CD4-positive, alpha-beta T cell (primary cell): ENCODE results near the gene NUP58. TPM values are rescaled to one million over a fixed set of nuclear protein-coding genes. Genes with fewer than 3 reads are reported as not detected.

Source experiments
- ATAC-seq: fragments of 200-7000 bp; cut with Tn5 transposase; one replicate; pipeline ENCODE4 v1.10.0; 2022; ENCODE audit warnings: mild to moderate bottlenecking; ENCODE audit not compliant: poor library complexity
- CTCF ChIA-PET: fragments of 350-600 bp; sonication (Branson Sonifier 250); formaldehyde crosslinking; loops from one replicate; lab custom pipeline; 2021; ENCODE audit warnings: antibody characterized with exemption, inconsistent platforms; lab: Charles Lee
- POLR2A ChIA-PET: fragments of 350-600 bp; sonication (Branson Sonifier 250); formaldehyde crosslinking; loops from one replicate; lab custom pipeline; 2021; ENCODE audit warnings: antibody characterized with exemption, inconsistent platforms; lab: Charles Lee
- DNase-seq, 14 experiments: peaks; one replicate each; pipeline ENCODE4 v3.0.0-alpha.2; 2013 to 2020; ENCODE audit warnings: mixed read lengths in 2 of 14
- H3K27ac ChIP-seq, 2 donors: one replicate each; pipeline versions ENCODE4 v1.5.1 to v1.7.0; 2013; ENCODE audit warnings: low read length in 2 of 2, low read depth in 1 of 2, mild to moderate bottlenecking in 1 of 2
- H3K27me3 ChIP-seq, 2 experiments: 1 replicate in 1 of 2; 2 replicates in 1 of 2; pipeline versions ENCODE4 v1.6.1 to v1.7.0; 2013; ENCODE audit warnings: low read length in 2 of 2, control low read depth in 1 of 2, mild to moderate bottlenecking in 1 of 2, moderate library complexity in 1 of 2; ENCODE audit not compliant: insufficient read depth in 2 of 2, control insufficient read depth in 1 of 2
- H3K36me3 ChIP-seq: one replicate; pipeline ENCODE4 v1.6.1; 2013; ENCODE audit warnings: low read length, control low read depth; ENCODE audit not compliant: insufficient read depth
- H3K4me1 ChIP-seq: one replicate; pipeline ENCODE4 v1.6.1; 2013; ENCODE audit warnings: low read length, control low read depth; ENCODE audit not compliant: insufficient read depth
- H3K4me3 ChIP-seq: one replicate; pipeline ENCODE4 v1.5.1; 2013; ENCODE audit warnings: mild to moderate bottlenecking, low read length, moderate library complexity
- H3K9me3 ChIP-seq, 2 experiments: 1 replicate in 1 of 2; 2 replicates in 1 of 2; pipeline versions ENCODE4 v1.6.1 to v1.7.0; 2013; ENCODE audit warnings: low read length in 2 of 2, mild to moderate bottlenecking in 2 of 2, control low read depth in 1 of 2, moderate library complexity in 1 of 2; ENCODE audit not compliant: control insufficient read depth in 1 of 2, insufficient read depth in 1 of 2
- H3K27ac Mint-ChIP-seq: one replicate; pipeline ENCODE4 v1.8.0; 2020; ENCODE audit warnings: mixed read lengths
- H3K27me3 Mint-ChIP-seq: one replicate; pipeline ENCODE4 v1.8.0; 2021; ENCODE audit warnings: mixed read lengths
- H3K36me3 Mint-ChIP-seq: one replicate; pipeline ENCODE4 v1.8.0; 2021; ENCODE audit warnings: low read depth, mixed read lengths
- H3K4me1 Mint-ChIP-seq: one replicate; pipeline ENCODE4 v1.8.0; 2021; ENCODE audit warnings: low read depth, mixed read lengths
- H3K4me3 Mint-ChIP-seq: one replicate; pipeline ENCODE4 v1.8.0; 2020; ENCODE audit warnings: mild to moderate bottlenecking, mixed read lengths
- H3K9me3 Mint-ChIP-seq: one replicate; pipeline ENCODE4 v1.8.0; 2020; ENCODE audit warnings: mixed read lengths
- CTCF ChIP-seq: fragments of 200-600 bp; IDR thresholded peaks from one replicate; pipeline ENCODE4 v1.8.0; 2022; ENCODE audit warnings: antibody characterized with exemption, mild to moderate bottlenecking
- intact Hi-C, 2 experiments: fragments of 100-400 bp; cut with DNase I in 1 of 2; cut with micrococcal nuclease in 1 of 2; formaldehyde crosslinking; loops; one replicate each; pipeline versions ENCODE4 v1.15.1 to v1.9.0; 2023 to 2025; cut with DNase I, micrococcal nuclease
- total RNA-seq, 174 experiments: library from RNA in 2 of 174; stranded (reverse) in 2 of 174; gene quantifications; one replicate each; pipeline ENCODE4 v1.2.3 and lab custom pipeline; 2021 to 2026

The NUP58 gene
- total RNA-seq, 2 experiments from 2014 or later = 56.5 to 60.9 TPM

DNA sequence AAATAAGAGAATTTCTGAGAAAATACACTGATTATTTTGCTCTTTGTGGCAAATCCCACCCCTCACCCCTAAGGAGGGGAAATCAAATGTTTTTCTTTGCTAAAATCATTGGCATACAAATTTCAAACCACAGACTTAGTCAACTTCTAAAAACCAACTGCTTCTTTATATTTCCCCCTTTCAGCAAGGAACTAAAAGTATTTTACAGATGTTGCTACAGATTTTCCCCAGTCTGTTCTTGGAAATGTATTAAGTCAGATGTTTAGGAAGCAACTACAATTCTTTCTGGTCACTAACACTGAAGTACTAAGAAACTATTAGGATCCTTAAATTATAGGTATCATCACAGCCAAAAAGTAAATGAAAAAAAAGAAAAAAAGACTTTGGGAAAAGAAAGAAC, 21.0 kb upstream of the NUP58 start:
- Histone ChIP-seq H3K4me1 (peaks cover 20% of the 10 kb centered on the region), H3K27ac (no peak overlapping the region), H3K9me3 (no peaks in the 10 kb centered on the region), H3K4me3 (no peak overlapping the region), H3K27me3 (no peaks in the 10 kb centered on the region), H3K36me3 (peaks cover 6% of the 10 kb centered on the region)
- Mint-ChIP-seq H3K27ac (peak overlapping the region; percentile 76), H3K4me3 (no peak overlapping the region), H3K9me3 (no peaks in the 10 kb centered on the region), H3K36me3 (peaks cover 29% of the 10 kb centered on the region), H3K4me1 (peaks cover 85% of the 10 kb centered on the region), H3K27me3 (no peaks in the 10 kb centered on the region)
- CTCF ChIA-PET = no interaction called here
- POLR2A ChIA-PET = no interaction called here
- ATAC-seq (no peak), DNase-seq (no peak)
- intact Hi-C loops = loop anchor here (10.0 kb wide), 2 partner anchors 766 to 1006 kb away; partner anchors contain the start of gene PARP4 (in 1 of the 2)
- no peak for TF ChIP-seq CTCF

DNA sequence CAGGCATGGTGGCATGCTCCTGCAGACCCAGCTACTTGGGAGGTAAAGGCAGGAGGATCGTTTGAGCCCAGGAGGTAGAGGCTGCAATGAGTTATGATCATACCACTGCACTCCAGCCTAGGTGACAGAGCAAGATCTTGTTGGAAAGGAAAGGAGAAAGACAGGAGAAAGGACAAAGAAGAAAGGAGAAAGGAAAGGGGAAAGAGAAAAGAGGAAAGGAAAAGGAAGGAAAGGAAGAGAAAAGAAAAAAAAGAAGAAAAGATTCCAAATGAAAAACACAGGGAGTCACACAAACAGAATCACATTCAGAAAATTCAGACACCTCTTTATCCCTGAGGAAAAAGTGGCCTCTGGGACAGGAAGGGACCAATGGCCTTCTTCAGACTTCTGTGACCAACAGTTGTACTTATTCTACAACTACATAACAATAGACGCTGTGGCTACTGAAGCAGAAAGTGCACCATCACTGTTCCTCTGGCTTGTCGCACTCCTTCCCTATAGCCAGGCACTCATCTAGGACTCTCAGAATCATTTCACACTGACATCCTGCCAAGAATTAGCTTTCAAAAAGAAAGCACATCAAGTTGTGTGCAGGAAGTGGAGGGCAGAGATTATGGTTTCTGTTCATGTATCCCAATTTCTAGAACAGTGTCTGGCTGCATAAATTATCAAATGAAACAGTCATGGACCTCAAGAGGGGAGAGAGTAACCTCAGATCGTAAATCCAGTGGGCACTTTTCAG, 20.1 kb upstream of the NUP58 start:
- Mint-ChIP-seq H3K4me1 (peaks cover 89% of the 10 kb centered on the region), H3K27me3 (no peaks in the 10 kb centered on the region), H3K27ac (peak overlapping the region; percentile 76), H3K36me3 (peaks cover 27% of the 10 kb centered on the region), H3K4me3 (peak overlapping the region; percentile 2), H3K9me3 (no peaks in the 10 kb centered on the region)
- H3K27ac ChIP-seq = no peak overlapping the region
- DNase-seq (peak in 1 of 14 experiments; percentile 30), ATAC-seq (peak; percentile 32)
- no peak overlapping the region for H3K4me3 ChIP-seq
- no peak for TF ChIP-seq CTCF
- ChIA-PET POLR2A (no interaction called here), CTCF (no interaction called here)
- intact Hi-C loops = loop anchor here (10.0 kb wide), 2 partner anchors 767 to 1007 kb away; partner anchors contain the start of gene PARP4 (in 1 of the 2)
- H3K4me1 ChIP-seq = peaks cover 30% of the 10 kb centered on the region
- peaks cover 6% of the 10 kb centered on the region for H3K36me3 ChIP-seq
- no peaks in the 10 kb centered on the region for H3K27me3 ChIP-seq
- no peaks in the 10 kb centered on the region for H3K9me3 ChIP-seq

- H3K4me3 Mint-ChIP-seq = no peak overlapping the region
- Histone ChIP-seq H3K27ac (no peak overlapping the region), H3K9me3 (no peaks in the 10 kb centered on the region), H3K27me3 (no peaks in the 10 kb centered on the region), H3K4me3 (no peak overlapping the region), H3K36me3 (peaks cover 6% of the 10 kb centered on the region), H3K4me1 (peaks cover 33% of the 10 kb centered on the region)
- H3K4me1 Mint-ChIP-seq = peaks cover 87% of the 10 kb centered on the region
- TF ChIP-seq CTCF = no peak
- ChIA-PET CTCF (no interaction called here), POLR2A (no interaction called here)
- DNase-seq = no peak
- no peaks in the 10 kb centered on the region for H3K9me3 Mint-ChIP-seq
- no peak for ATAC-seq
- intact Hi-C loops = loop anchor here (10.0 kb wide), 2 partner anchors 767 to 1007 kb away; partner anchors contain the start of gene PARP4 (in 1 of the 2)
- no peaks in the 10 kb centered on the region for H3K27me3 Mint-ChIP-seq
- H3K27ac Mint-ChIP-seq = peak overlapping the region; percentile 76
- peaks cover 31% of the 10 kb centered on the region for H3K36me3 Mint-ChIP-seq
Measured at GRCh38 chr13:25281935-25282332, 19.5 kb upstream of the NUP58 start.
